CD4-positive, alpha-beta memory T cell (primary cell): ENCODE results near the gene SSR1. TPM values are rescaled to one million over a fixed set of nuclear protein-coding genes. Genes with fewer than 3 reads are reported as not detected.

Source experiments
- CTCF ChIA-PET: fragments of 350-600 bp; sonication (Branson Sonifier 250); formaldehyde crosslinking; loops from one replicate; lab custom pipeline; 2021; ENCODE audit warnings: inconsistent platforms; ENCODE audit not compliant: partially characterized antibody; lab: Charles Lee
- POLR2A ChIA-PET: fragments of 350-600 bp; sonication (Branson Sonifier 250); formaldehyde crosslinking; loops from one replicate; lab custom pipeline; 2021; ENCODE audit not compliant: partially characterized antibody; lab: Charles Lee
- DNase-seq, 5 donors: peaks; one replicate each; pipeline versions ENCODE4 v3.0.0 to v3.0.0-alpha.2; 2020 to 2022; ENCODE audit warnings: mixed read lengths in 1 of 5
- H3K27ac ChIP-seq: one replicate; pipeline ENCODE4 v1.7.0; 2013; ENCODE audit warnings: low read depth, low read length
- H3K27me3 ChIP-seq: 2 replicates; pipeline ENCODE4 v1.7.0; 2013; ENCODE audit warnings: mild to moderate bottlenecking, low read length, moderate library complexity; ENCODE audit not compliant: insufficient read depth
- H3K36me3 ChIP-seq: 2 replicates; pipeline ENCODE4 v1.7.0; 2013; ENCODE audit warnings: mild to moderate bottlenecking, low read length, moderate library complexity; ENCODE audit not compliant: insufficient read depth
- H3K4me1 ChIP-seq: 2 replicates; pipeline ENCODE4 v1.7.0; 2013; ENCODE audit warnings: mild to moderate bottlenecking, low read length, moderate library complexity; ENCODE audit not compliant: insufficient read depth
- H3K4me3 ChIP-seq, 2 donors: one replicate each; pipeline ENCODE4 v1.7.0; 2013; ENCODE audit warnings: low read length in 2 of 2, mild to moderate bottlenecking in 1 of 2
- H3K9me3 ChIP-seq, 2 donors: one replicate each; pipeline ENCODE4 v1.7.0; 2013; ENCODE audit warnings: low read length in 2 of 2, control low read depth in 1 of 2; ENCODE audit not compliant: control insufficient read depth in 1 of 2
- H3K27ac Mint-ChIP-seq, 7 donors: one replicate each; pipeline ENCODE4 v1.8.0; 2020 to 2021; ENCODE audit warnings: mixed read lengths in 7 of 7, mild to moderate bottlenecking in 6 of 7, inconsistent platforms in 3 of 7, moderate library complexity in 3 of 7
- H3K27me3 Mint-ChIP-seq, 2 donors: one replicate each; pipeline ENCODE4 v1.8.0; 2020 to 2021; ENCODE audit warnings: mixed read lengths in 2 of 2
- H3K36me3 Mint-ChIP-seq, 2 donors: one replicate each; pipeline ENCODE4 v1.8.0; 2020 to 2021; ENCODE audit warnings: mixed read lengths in 2 of 2, inconsistent platforms in 1 of 2, mild to moderate bottlenecking in 1 of 2
- H3K4me1 Mint-ChIP-seq, 4 donors: one replicate each; pipeline ENCODE4 v1.8.0; 2020 to 2021; ENCODE audit warnings: mixed read lengths in 4 of 4, mild to moderate bottlenecking in 1 of 4
- H3K4me3 Mint-ChIP-seq, 8 donors: one replicate each; pipeline ENCODE4 v1.8.0; 2020 to 2021; ENCODE audit warnings: mixed read lengths in 8 of 8, mild to moderate bottlenecking in 7 of 8, moderate library complexity in 6 of 8, inconsistent platforms in 3 of 8
- H3K9me3 Mint-ChIP-seq, 8 donors: one replicate each; pipeline ENCODE4 v1.8.0; 2020 to 2021; ENCODE audit warnings: mixed read lengths in 8 of 8, mild to moderate bottlenecking in 5 of 8, inconsistent platforms in 3 of 8, moderate library complexity in 1 of 8
- intact Hi-C: fragments of 100-400 bp; cut with micrococcal nuclease; formaldehyde crosslinking; loops from one replicate; pipeline ENCODE4 v1.15.1; 2023
- polyA plus RNA-seq, 2 donors: library from polyadenylated mRNA; unstranded; fragments of 300-500 nt; fragmentation: Illumina TruSeq; gene quantifications; one replicate each; pipeline ENCODE4 v1.2.3, GENCODE V29; 2021
- total RNA-seq, 2 experiments: library from RNA; stranded (reverse); gene quantifications; one replicate each; pipeline ENCODE4 v1.2.3, GENCODE V29; 2021

Gene SSR1
- total and polyA plus RNA-seq, 4 experiments from 2014 or later: 150 to 232 (median 168) TPM

- POLR2A ChIA-PET: no interaction called here
- CTCF ChIA-PET: interaction anchor here (0.7 to 1.5 kb wide), 2 partner anchors 21 to 23 kb away, joined by 3 to 4 read pairs; no protein-coding TSS in a partner anchor
- H3K4me3 ChIP-seq: no peak overlapping the region
- H3K9me3 ChIP-seq: no peaks in the 10 kb centered on the region
- H3K27ac ChIP-seq: no peak overlapping the region
- Mint-ChIP-seq H3K4me3 (no peak overlapping the region), H3K9me3 (no peaks in the 10 kb centered on the region), H3K4me1 (peaks cover 10 to 19% (median 14%) of the 10 kb centered on the region in 4 donors), H3K27me3 (no peaks in the 10 kb centered on the region), H3K27ac (peak overlapping the region in 1 of 7 donors; percentile 50), H3K36me3 (peaks cover 49 to 70% of the 10 kb centered on the region in 2 donors)
- DNase-seq: no peak
- intact Hi-C loops: no loop called here
- H3K4me1 ChIP-seq: no peaks in the 10 kb centered on the region
- no peaks in the 10 kb centered on the region for H3K27me3 ChIP-seq
- peaks cover 61% of the 10 kb centered on the region for H3K36me3 ChIP-seq
Observed at GRCh38 chr6:7298113-7298512, 14.9 kb downstream of the SSR1 start.

DNA sequence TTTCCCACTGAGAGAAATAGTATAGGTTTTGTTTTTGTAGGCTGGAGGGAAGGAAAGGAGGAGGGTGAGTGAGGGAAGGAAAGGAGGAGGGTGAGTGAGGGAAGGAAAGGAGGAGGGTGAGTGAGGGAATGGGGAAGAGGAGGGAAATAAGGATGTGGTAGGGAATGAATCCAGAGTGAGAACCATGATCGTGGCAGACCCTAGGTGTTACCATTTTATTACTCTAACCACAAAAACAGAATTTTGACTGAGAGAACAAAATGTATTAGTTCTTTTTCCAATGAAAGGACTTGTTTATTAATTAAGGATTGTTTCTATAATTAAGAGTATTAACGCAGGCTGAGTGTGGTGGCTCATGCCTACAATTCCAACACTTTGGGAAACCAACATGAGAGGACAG is 16.4 kb downstream of the SSR1 start:
- POLR2A ChIA-PET: no interaction called here
- H3K36me3 Mint-ChIP-seq: peaks cover 57 to 72% of the 10 kb centered on the region in 2 donors

DNA sequence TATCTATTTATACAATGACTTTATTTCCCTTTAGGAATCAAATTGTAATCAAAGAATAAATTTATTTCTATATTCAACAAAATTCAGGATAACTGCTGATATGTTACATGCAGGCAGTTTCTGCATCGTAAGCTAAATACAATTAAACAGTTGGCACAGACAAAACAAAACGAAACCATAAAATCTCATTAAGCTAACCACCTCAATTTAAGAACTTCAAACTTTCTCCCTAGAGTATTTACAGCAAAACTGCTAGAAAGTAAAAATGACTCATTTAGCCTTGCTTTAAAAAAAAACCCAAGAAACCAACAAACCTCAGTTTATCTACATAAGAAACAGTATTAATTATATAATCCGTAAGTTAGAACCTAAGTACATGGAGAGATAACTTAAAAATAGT is 17.1 kb downstream of the SSR1 start:
- POLR2A ChIA-PET: interaction anchor here (1.8 kb wide), 1 partner anchor 94 kb away, joined by 4 read pairs; the partner anchor contains the start of genes CAGE1 and RIOK1
- no peaks in the 10 kb centered on the region for H3K4me1 ChIP-seq
- Mint-ChIP-seq H3K4me3 (no peak overlapping the region), H3K27me3 (no peaks in the 10 kb centered on the region), H3K27ac (peak overlapping the region in 3 of 7 donors; percentile 15 to 42 (median 37)), H3K9me3 (no peaks in the 10 kb centered on the region), H3K36me3 (peaks cover 54 to 67% of the 10 kb centered on the region in 2 donors), H3K4me1 (peaks cover 4 to 12% (median 7%) of the 10 kb centered on the region in 4 donors)
- H3K9me3 ChIP-seq: no peaks in the 10 kb centered on the region
- CTCF ChIA-PET: no interaction called here
- peaks cover 59% of the 10 kb centered on the region for H3K36me3 ChIP-seq
- intact Hi-C loops: no loop called here
- H3K27ac ChIP-seq: no peak overlapping the region
- H3K4me3 ChIP-seq: no peak overlapping the region
- no peak for DNase-seq
- no peaks in the 10 kb centered on the region for H3K27me3 ChIP-seq

More for the DNA sequence above, 16.4 kb downstream of the SSR1 start:
- Histone ChIP-seq H3K9me3 (no peaks in the 10 kb centered on the region), H3K4me1 (no peaks in the 10 kb centered on the region), H3K36me3 (peaks cover 62% of the 10 kb centered on the region), H3K27ac (no peak overlapping the region), H3K4me3 (no peak overlapping the region), H3K27me3 (no peaks in the 10 kb centered on the region)
- DNase-seq: no peak
- CTCF ChIA-PET: no interaction called here
- H3K27ac Mint-ChIP-seq: peak overlapping the region in 2 of 7 donors; percentile 49 to 60
- peaks cover 8 to 18% (median 13%) of the 10 kb centered on the region in 4 donors for H3K4me1 Mint-ChIP-seq
- H3K4me3 Mint-ChIP-seq: no peak overlapping the region
- no peaks in the 10 kb centered on the region for H3K9me3 Mint-ChIP-seq
- intact Hi-C loops: no loop called here
- no peaks in the 10 kb centered on the region for H3K27me3 Mint-ChIP-seq

DNA sequence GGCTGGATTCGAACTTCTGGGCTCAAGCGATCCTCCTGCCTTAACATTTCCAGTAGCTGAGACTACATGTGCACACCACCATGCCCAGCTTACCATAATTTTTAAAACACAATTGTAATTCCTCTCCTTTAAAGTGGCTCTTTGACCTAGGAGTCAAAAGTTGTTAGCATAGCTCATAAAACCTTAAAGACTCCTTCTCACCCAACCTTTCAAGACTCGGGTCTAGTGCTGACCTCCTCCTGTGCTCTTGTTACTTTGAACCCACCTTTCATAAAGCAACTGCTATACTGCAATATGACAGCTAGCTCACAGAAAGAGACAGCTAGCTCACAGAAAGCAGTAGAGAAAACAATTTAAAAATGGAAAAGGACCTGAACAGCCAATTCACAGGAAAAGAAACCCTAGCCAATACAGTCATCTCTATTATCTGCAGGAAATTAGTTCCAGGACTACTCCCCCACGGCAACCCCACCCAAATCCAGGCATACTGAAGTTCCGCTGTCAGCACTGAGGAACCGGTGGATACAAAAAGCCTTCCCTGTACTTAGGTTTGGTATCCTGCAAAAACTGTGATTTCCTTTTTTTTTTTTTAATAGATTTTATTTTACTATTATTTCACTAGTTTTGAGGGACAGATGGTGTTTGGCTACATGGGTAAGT is 20.3 kb downstream of the SSR1 start:
- intact Hi-C loops: no loop called here
- POLR2A ChIA-PET: interaction anchor here (0.6 kb wide), 1 partner anchor 10 kb away, joined by 3 read pairs; no protein-coding TSS in a partner anchor
- H3K36me3 Mint-ChIP-seq: peaks cover 53 to 66% of the 10 kb centered on the region in 2 donors
- Histone ChIP-seq H3K36me3 (peaks cover 57% of the 10 kb centered on the region), H3K27ac (no peak overlapping the region), H3K4me1 (no peaks in the 10 kb centered on the region), H3K9me3 (no peaks in the 10 kb centered on the region), H3K27me3 (no peaks in the 10 kb centered on the region), H3K4me3 (no peak overlapping the region)
- H3K9me3 Mint-ChIP-seq: no peaks in the 10 kb centered on the region
- no peaks in the 10 kb centered on the region for H3K27me3 Mint-ChIP-seq
- no peak for DNase-seq
- CTCF ChIA-PET: interaction anchor here (0.8 to 0.9 kb wide), 2 partner anchors 324 to 615 kb away, joined by 3 read pairs; no protein-coding TSS in a partner anchor
- peak overlapping the region in 2 of 7 donors; percentile 68 to 75 for H3K27ac Mint-ChIP-seq
- H3K4me1 Mint-ChIP-seq: peaks cover 0 to 3% (median 0%) of the 10 kb centered on the region in 4 donors
- no peak overlapping the region for H3K4me3 Mint-ChIP-seq

GRCh38 chr6:7290079-7290478 is 22.9 kb downstream of the SSR1 start:
- Histone ChIP-seq H3K27me3 (no peaks in the 10 kb centered on the region), H3K4me3 (no peak overlapping the region), H3K9me3 (no peaks in the 10 kb centered on the region), H3K36me3 (peaks cover 53% of the 10 kb centered on the region), H3K4me1 (no peaks in the 10 kb centered on the region), H3K27ac (no peak overlapping the region)
- ChIA-PET POLR2A (no interaction called here), CTCF (interaction anchor here (1.0 to 1.7 kb wide), 2 partner anchors 13 to 15 kb away, joined by 6 read pairs; no protein-coding TSS in a partner anchor)
- Mint-ChIP-seq H3K27ac (peak overlapping the region in 1 of 7 donors; percentile 23), H3K4me3 (no peak overlapping the region), H3K4me1 (peaks cover 0 to 1% (median 0%) of the 10 kb centered on the region in 4 donors), H3K9me3 (no peaks in the 10 kb centered on the region), H3K36me3 (peaks cover 44 to 73% of the 10 kb centered on the region in 2 donors), H3K27me3 (no peaks in the 10 kb centered on the region)
- DNase-seq: no peak
- intact Hi-C loops: no loop called here

- intact Hi-C loops: no loop called here
- Mint-ChIP-seq H3K27me3 (no peaks in the 10 kb centered on the region), H3K4me3 (no peak overlapping the region), H3K9me3 (no peaks in the 10 kb centered on the region), H3K4me1 (peaks cover 13 to 18% (median 16%) of the 10 kb centered on the region in 4 donors), H3K36me3 (peaks cover 26 to 60% of the 10 kb centered on the region in 2 donors), H3K27ac (peak overlapping the region in 2 of 7 donors; percentile 14 to 35)
- H3K4me3 ChIP-seq: no peak overlapping the region
- peaks cover 11% of the 10 kb centered on the region for H3K4me1 ChIP-seq
- H3K27ac ChIP-seq: no peak overlapping the region
- no peaks in the 10 kb centered on the region for H3K9me3 ChIP-seq
- CTCF ChIA-PET: interaction anchor here (0.8 to 1.9 kb wide), 3 partner anchors 8 to 723 kb away, joined by 3 to 12 read pairs (median 7); no protein-coding TSS in a partner anchor
- peaks cover 27% of the 10 kb centered on the region for H3K36me3 ChIP-seq
- no peaks in the 10 kb centered on the region for H3K27me3 ChIP-seq
- DNase-seq: no peak
- POLR2A ChIA-PET: no interaction called here
Observed at GRCh38 chr6:7285416-7285815, 27.6 kb downstream of the SSR1 start.

DNA sequence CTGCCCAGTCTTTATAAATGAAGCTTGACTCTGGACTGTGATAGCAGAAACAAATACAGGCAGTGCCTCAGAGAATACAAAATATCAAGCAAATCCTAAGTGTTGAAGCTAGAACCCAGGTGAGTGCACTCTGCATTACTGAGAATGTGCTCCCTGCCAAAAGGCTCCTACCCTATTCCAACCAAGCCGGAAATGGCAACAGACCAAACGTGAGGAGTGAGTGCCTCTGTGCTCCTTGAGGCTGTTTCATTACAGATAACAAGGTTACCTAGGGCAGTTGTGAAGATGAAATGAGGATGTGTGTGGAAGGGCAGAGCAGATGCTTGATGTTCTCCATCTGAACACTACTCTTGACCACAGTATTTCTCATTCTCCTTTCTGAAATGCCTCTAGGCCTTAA is 29.3 kb downstream of the SSR1 start:
- POLR2A ChIA-PET: no interaction called here
- Mint-ChIP-seq H3K4me1 (peaks cover 14 to 18% (median 16%) of the 10 kb centered on the region in 4 donors), H3K27ac (peak overlapping the region in 2 of 7 donors; percentile 16 to 75), H3K27me3 (no peaks in the 10 kb centered on the region), H3K4me3 (no peak overlapping the region), H3K36me3 (peaks cover 9 to 43% of the 10 kb centered on the region in 2 donors), H3K9me3 (no peaks in the 10 kb centered on the region)
- peaks cover 12% of the 10 kb centered on the region for H3K36me3 ChIP-seq
- intact Hi-C loops: loop anchor here (2.0 kb wide), 1 partner anchor 105 kb away; the partner anchor contains the start of genes CAGE1 and RIOK1
- no peak overlapping the region for H3K4me3 ChIP-seq
- no peak for DNase-seq
- H3K27me3 ChIP-seq: no peaks in the 10 kb centered on the region
- H3K9me3 ChIP-seq: no peaks in the 10 kb centered on the region
- no peak overlapping the region for H3K27ac ChIP-seq
- CTCF ChIA-PET: interaction anchor here (1.5 kb wide), 1 partner anchor 8 kb away, joined by 3 read pairs; no protein-coding TSS in a partner anchor
- H3K4me1 ChIP-seq: peaks cover 11% of the 10 kb centered on the region
